T-helper 9 cell (primary cell): ENCODE data around the gene BRWD1.
"Not testable (repeated sequence)": the region's sequence is repeated elsewhere in the genome, so short reads cannot be mapped to it uniquely, and the experiment has no call there.

ENCODE experiments used
- DNase-seq: peaks from one replicate; pipeline ENCODE4 v3.0.0-alpha.2; 2020

Gene BRWD1

DNA sequence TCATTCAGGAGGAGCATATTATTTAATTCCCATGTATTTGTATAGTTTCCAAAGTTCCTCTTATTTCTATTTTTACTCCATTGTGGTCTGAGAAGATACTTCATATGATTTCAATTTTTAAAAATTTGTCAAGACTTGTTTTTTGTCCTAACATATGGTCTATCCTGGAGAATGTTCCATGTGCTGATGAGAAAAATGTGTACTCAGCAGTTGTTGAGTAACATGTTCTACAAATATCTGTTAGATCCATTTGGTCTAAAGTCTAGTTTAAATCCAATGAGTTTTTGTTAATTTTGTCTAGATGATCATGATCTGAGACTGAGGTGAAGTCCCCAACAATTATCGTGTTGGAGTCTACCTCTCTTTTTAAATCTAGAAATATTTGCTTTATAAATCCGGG is 144.6 kb downstream of the BRWD1 start:
- DNase-seq: no peak

GRCh38 chr21:39164523-39164922 is 148.9 kb downstream of the BRWD1 start:
- no peak for DNase-seq

- no peak for DNase-seq
Measured at GRCh38 chr21:39161064-39161463, 152.4 kb downstream of the BRWD1 start.

GRCh38 chr21:39159342-39160063 is 153.9 kb downstream of the BRWD1 start:
- no peak for DNase-seq

DNA sequence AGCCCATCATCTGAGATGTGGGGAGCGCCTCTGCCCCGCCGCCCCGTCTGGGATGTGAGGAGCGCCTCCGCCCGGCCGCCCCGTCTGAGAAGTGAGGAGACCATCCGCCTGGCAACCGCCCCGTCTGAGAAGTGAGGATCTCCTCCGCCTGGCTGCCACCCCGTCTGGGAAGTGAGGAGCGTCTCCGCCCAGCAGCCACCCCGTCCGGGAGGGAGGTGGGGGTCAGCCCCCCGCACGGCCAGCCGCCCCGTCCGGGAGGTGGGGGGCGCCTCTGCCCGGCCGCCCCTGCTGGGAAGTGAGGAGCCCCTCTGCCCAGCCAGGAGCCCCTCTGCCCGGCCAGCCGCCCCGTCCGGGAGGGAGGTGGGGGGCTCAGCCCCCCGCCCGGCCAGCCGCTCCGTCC is 156.2 kb downstream of the BRWD1 start:
- not testable (repeated sequence) for DNase-seq

- DNase-seq: no peak
Measured at GRCh38 chr21:39156024-39156423, 157.4 kb downstream of the BRWD1 start.

GRCh38 chr21:39155578-39155977 is 157.9 kb downstream of the BRWD1 start:
- no peak for DNase-seq

- DNase-seq: no peak
Measured at GRCh38 chr21:39153842-39154241, 159.6 kb downstream of the BRWD1 start.

DNA sequence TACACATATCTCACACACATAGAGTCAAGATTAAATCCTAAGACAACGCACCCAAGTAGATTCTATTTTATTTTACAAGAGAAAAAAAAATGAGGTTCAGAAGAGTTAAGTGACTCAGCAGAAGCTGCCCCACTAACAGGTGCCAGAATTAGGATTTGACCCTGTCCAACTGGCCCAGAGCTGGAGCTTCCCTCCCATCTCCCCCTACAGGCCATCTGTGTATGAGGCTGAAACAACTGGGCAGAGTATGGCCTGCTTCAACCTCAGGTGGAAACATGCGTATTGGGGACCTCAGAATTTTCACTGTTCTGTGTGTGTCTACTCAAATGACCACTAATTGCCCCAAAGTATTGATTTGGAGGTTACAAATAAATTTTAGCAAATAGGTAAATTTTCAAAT is 160.1 kb downstream of the BRWD1 start:
- DNase-seq: no peak

- DNase-seq: no peak
Measured at GRCh38 chr21:39152271-39152670, 161.2 kb downstream of the BRWD1 start.

DNA sequence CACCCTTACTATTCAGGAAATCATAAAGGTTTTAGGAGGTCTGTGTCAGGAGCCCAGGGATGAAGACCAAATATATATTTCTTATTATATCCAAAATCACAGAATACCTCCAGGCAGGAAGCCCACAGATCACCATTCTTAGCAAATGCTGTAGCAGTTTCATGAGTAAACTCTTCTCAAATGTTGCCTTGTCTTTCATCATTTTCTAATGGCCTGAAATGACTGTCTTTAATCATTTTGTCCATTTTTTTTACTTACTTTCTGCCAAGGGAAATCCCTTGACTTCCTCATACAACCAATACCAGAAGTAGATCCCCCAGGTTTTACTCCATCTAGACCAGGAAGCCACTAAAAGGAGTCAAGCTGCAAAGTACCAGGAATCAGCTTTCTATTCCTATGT is 162.6 kb downstream of the BRWD1 start:
- DNase-seq: no peak

DNA sequence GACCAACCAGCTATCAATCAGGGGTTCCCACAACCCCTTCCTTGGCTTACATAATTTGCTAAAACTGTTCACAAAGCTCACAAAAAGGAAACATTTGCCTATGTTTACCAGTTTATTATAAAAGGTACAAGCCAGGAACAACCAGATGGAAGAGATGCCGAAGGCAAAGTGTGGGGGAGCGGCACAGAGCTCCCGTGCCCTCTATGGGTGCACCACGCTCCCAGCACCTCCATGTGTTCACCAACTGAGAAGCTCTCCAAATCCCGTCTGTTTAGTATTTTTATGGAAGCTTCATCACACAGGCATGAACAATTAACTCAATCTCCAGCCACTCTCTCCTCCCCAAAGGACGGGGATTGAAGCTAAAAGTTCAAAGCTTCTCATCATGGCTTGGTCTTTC is 163.1 kb downstream of the BRWD1 start:
- no peak for DNase-seq

GRCh38 chr21:39149882-39150281 is 163.6 kb downstream of the BRWD1 start:
- no peak for DNase-seq

DNA sequence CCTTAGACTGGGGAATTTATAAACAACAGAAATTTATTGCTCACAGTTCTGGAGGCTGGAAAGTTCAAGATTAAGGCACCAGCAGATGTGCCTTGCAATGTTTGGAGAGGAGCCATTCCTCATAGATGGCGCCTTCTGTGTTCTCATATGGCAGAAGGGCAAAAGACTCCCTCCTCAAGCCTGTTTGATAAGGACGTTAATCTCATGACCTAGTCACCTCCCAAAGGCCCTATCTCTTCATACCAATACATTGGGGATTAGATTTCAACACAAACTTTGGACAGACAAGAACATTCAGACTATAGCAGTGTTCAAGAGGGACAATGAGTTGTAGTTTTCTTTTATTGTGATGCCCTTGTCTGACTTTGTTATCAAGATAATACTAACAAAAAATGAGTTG is 164.5 kb downstream of the BRWD1 start:
- no peak for DNase-seq

- no peak for DNase-seq
Measured at GRCh38 chr21:39144191-39144590, 169.2 kb downstream of the BRWD1 start.

GRCh38 chr21:39142972-39143371 is 170.5 kb downstream of the BRWD1 start:
- no peak for DNase-seq

- DNase-seq: no peak
Measured at GRCh38 chr21:39141502-39141901, 171.9 kb downstream of the BRWD1 start.

- DNase-seq: no peak
Measured at GRCh38 chr21:39137248-39138178, 175.9 kb downstream of the BRWD1 start.

DNA sequence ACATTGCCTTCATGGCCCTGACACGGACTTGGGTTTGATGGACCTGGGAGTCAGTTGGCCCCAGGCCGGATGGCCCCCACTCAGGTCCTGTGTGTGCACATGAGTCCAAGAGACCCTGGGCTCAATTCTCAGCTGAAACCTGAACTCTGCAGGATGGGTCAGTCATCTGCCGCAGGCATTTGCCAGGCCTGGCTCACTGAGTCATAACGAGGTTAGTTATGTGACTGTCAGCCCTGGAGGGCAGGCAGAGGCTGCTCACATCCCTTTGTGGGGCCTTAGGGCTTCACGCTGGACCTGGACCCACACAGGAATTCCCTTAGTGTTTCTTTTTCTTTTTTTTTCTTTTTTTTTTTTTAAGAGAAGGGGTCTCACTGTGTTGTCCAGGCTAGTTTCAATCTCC is 176.7 kb downstream of the BRWD1 start:
- DNase-seq: no peak

GRCh38 chr21:39136138-39136537 is 177.3 kb downstream of the BRWD1 start:
- DNase-seq: not testable (repeated sequence)

DNA sequence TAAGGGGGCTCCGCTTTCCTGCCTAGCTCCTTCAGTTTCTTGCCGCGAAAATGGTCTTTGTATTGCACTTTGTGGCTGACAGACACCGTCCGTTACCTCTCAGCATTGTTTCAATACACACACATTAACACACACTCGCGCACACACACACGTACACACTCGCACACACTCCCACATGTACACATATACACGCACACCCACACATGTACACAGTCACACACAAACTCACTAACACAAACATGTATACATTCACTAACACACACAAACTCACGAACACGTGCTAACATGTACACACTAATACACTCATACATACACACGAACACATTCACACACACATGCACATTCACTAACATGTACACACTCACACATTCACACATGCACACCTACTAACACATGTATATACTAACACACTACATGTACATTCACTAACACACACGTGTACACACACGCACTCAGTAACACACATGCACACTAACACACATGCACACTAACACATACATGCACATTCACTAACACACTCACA is 179.1 kb downstream of the BRWD1 start:
- no peak for DNase-seq
